Neural cell (in vitro differentiated cells): ENCODE measurements around the gene ZNF202. TPM values are rescaled to one million over a fixed set of nuclear protein-coding genes. Genes with fewer than 3 reads are reported as not detected.

ENCODE experiments used
- H2AFZ ChIP-seq: fragments of 200-600, 300-800 bp; sonication (generic), shearing (Covaris generic); 2 replicates; pipeline ENCODE4 v1.6.0; 2014; ENCODE audit warnings: low read depth, mild to moderate bottlenecking, antibody characterized with exemption, low read length, moderate library complexity
- H3F3A ChIP-seq: fragments of 200-600 bp; shearing (Covaris generic); 2 replicates; pipeline ENCODE4 v1.6.1; 2016; ENCODE audit warnings: mild to moderate bottlenecking, moderate library complexity, mixed read lengths, antibody characterized with exemption, low read length; ENCODE audit not compliant: insufficient read depth, poor library complexity, severe bottlenecking
- H3K27ac ChIP-seq: fragments of 200-600, 300-800 bp; sonication (generic), shearing (Covaris generic); 2 replicates; pipeline ENCODE4 v1.5.1; 2014; ENCODE audit warnings: mild to moderate bottlenecking, low read length, moderate library complexity
- H3K27me3 ChIP-seq: fragments of 300-800, 200-600 bp; sonication (generic), shearing (Covaris generic); 2 replicates; pipeline ENCODE4 v1.6.0; 2014; ENCODE audit warnings: mild to moderate bottlenecking, low read depth, low read length, moderate library complexity; ENCODE audit not compliant: insufficient read depth
- H3K36me3 ChIP-seq: fragments of 300-800, 200-600 bp; sonication (generic), shearing (Covaris generic); 2 replicates; pipeline ENCODE4 v1.5.1; 2014; ENCODE audit warnings: mild to moderate bottlenecking, antibody characterized with exemption, low read length, moderate library complexity; ENCODE audit not compliant: insufficient read depth
- H3K4me2 ChIP-seq: fragments of 300-800, 200-600 bp; sonication (generic), shearing (Covaris generic); 2 replicates; pipeline ENCODE4 v1.6.0; 2014; ENCODE audit warnings: mild to moderate bottlenecking, low read length
- H3K4me3 ChIP-seq: fragments of 300-800, 200-600 bp; sonication (generic), shearing (Covaris generic); 2 replicates; pipeline ENCODE4 v1.5.1; 2014; ENCODE audit warnings: mild to moderate bottlenecking, low read length, moderate library complexity
- H3K79me2 ChIP-seq: fragments of 200-600 bp; shearing (Covaris generic); replicated peaks from 2 replicates; pipeline ENCODE4 v1.6.0; 2014; ENCODE audit warnings: mild to moderate bottlenecking, low read length, moderate library complexity; ENCODE audit not compliant: insufficient read depth
- H3K9ac ChIP-seq: fragments of 300-800, 200-600 bp; sonication (generic), shearing (Covaris generic); 2 replicates; pipeline ENCODE4 v1.6.1; 2016; ENCODE audit warnings: mild to moderate bottlenecking, low read length, mixed read lengths
- H3K9me2 ChIP-seq: fragments of 200-600 bp; shearing (Covaris generic); 2 replicates; pipeline ENCODE4 v1.6.1; 2016; ENCODE audit warnings: mild to moderate bottlenecking, low read length, mixed read lengths; ENCODE audit not compliant: insufficient read depth
- H3K9me3 ChIP-seq: fragments of 200-600, 300-800 bp; sonication (generic), shearing (Covaris generic); 2 replicates; pipeline ENCODE4 v1.6.1; 2016; ENCODE audit warnings: mild to moderate bottlenecking, mixed run types, low read length, moderate library complexity, mixed read lengths
- H4K20me1 ChIP-seq: fragments of 200-600 bp; shearing (Covaris generic); 2 replicates; pipeline ENCODE4 v1.6.1; 2016; ENCODE audit warnings: mild to moderate bottlenecking, mixed run types; ENCODE audit not compliant: insufficient read depth
- CTCF ChIP-seq: fragments of 450-650 bp; IDR thresholded peaks from 2 replicates; pipeline ENCODE4 v1.5.1; 2014; ENCODE audit warnings: antibody characterized with exemption, mild to moderate bottlenecking, moderate library complexity; ENCODE audit not compliant: poor library complexity, severe bottlenecking
- EP300 ChIP-seq: fragments of 450-650 bp; conservative IDR thresholded peaks from 2 replicates; pipeline ENCODE4 v1.6.1; 2014; ENCODE audit warnings: antibody characterized with exemption, mild to moderate bottlenecking, moderate library complexity; ENCODE audit not compliant: poor library complexity, severe bottlenecking
- EZH2 ChIP-seq: fragments of 200-600, 300-800 bp; shearing (Covaris generic), sonication (generic); IDR thresholded peaks from 2 replicates; pipeline ENCODE4 v1.6.1; 2014; ENCODE audit warnings: antibody characterized with exemption, low read length, borderline replicate concordance, mild to moderate bottlenecking; ENCODE audit not compliant: insufficient read depth, poor library complexity, severe bottlenecking
- MXI1 ChIP-seq: fragments of 450-650 bp; conservative IDR thresholded peaks from 2 replicates; pipeline ENCODE4 v1.6.1; 2014; ENCODE audit warnings: antibody characterized with exemption, mild to moderate bottlenecking; ENCODE audit not compliant: poor library complexity, severe bottlenecking
- POLR2AphosphoS5 ChIP-seq: IDR thresholded peaks from 2 replicates; pipeline ENCODE4 v1.6.1; 2012
- RAD21 ChIP-seq: fragments of 450-650 bp; conservative IDR thresholded peaks from 2 replicates; pipeline ENCODE4 v1.6.1; 2014; ENCODE audit warnings: antibody characterized with exemption, mild to moderate bottlenecking, moderate library complexity
- REST ChIP-seq: IDR thresholded peaks from 2 replicates; pipeline ENCODE4 v1.6.1; 2012; ENCODE audit warnings: borderline replicate concordance
- SMC3 ChIP-seq: fragments of 450-650 bp; conservative IDR thresholded peaks from 2 replicates; pipeline ENCODE4 v1.6.1; 2014; ENCODE audit warnings: antibody characterized with exemption, mild to moderate bottlenecking, moderate library complexity; ENCODE audit not compliant: poor library complexity
- TAF1 ChIP-seq: IDR thresholded peaks from 2 replicates; pipeline ENCODE4 v1.6.1; 2012; ENCODE audit warnings: low read depth
- polyA plus RNA-seq: library from polyadenylated mRNA; depleted of rRNA; stranded (reverse); fragments of >200 nt; gene quantifications from 2 replicates; pipeline ENCODE4 v1.2.3, GENCODE V29; 2014

Gene ZNF202
- polyA plus RNA-seq, 1 donor from 2014 or later: 30.4 TPM

- Histone ChIP-seq H3K9me2 (no peaks in the 10 kb centered on the region), H3K27ac (no peak overlapping the region), H2AFZ (no peak overlapping the region), H3K4me3 (no peak overlapping the region), H3K9me3 (no peaks in the 10 kb centered on the region), H3K36me3 (no peaks in the 10 kb centered on the region), H3K79me2 (no peaks in the 10 kb centered on the region), H3K4me2 (no peak overlapping the region), H3K9ac (no peak overlapping the region), H4K20me1 (no peaks in the 10 kb centered on the region), H3F3A (no peaks in the 10 kb centered on the region), H3K27me3 (no peaks in the 10 kb centered on the region)
- TF ChIP-seq CTCF (no peak), TAF1 (no peak), REST (no peak), EZH2 (no peak), EP300 (no peak), MXI1 (no peak), SMC3 (no peak), POLR2AphosphoS5 (no peak), RAD21 (no peak)
Observed at GRCh38 chr11:123707206-123707605, 34.3 kb downstream of the ZNF202 start.

GRCh38 chr11:123704341-123704740, 37.1 kb downstream of the ZNF202 start:
- no peaks in the 10 kb centered on the region for H3K9me2 ChIP-seq
- H3K27me3 ChIP-seq: no peaks in the 10 kb centered on the region
- no peak overlapping the region for H3K9ac ChIP-seq
- no peaks in the 10 kb centered on the region for H4K20me1 ChIP-seq
- no peaks in the 10 kb centered on the region for H3K36me3 ChIP-seq
- H3K4me3 ChIP-seq: no peak overlapping the region
- H3K79me2 ChIP-seq: no peaks in the 10 kb centered on the region
- H3K4me2 ChIP-seq: no peak overlapping the region
- H3K27ac ChIP-seq: no peak overlapping the region
- no peak overlapping the region for H2AFZ ChIP-seq
- no peaks in the 10 kb centered on the region for H3K9me3 ChIP-seq
- no peaks in the 10 kb centered on the region for H3F3A ChIP-seq
- no peak for TF ChIP-seq TAF1
- no peak for TF ChIP-seq RAD21
- no peak for TF ChIP-seq EP300
- no peak for TF ChIP-seq SMC3
- TF ChIP-seq POLR2AphosphoS5: no peak
- no peak for TF ChIP-seq CTCF
- no peak for TF ChIP-seq EZH2
- TF ChIP-seq MXI1: no peak
- no peak for TF ChIP-seq REST
